Esophagus squamous epithelium (tissue), 5 donors: Measurements from ENCODE around the gene ATP8B1. TPM values are rescaled to one million over a fixed set of nuclear protein-coding genes. Genes with fewer than 3 reads are reported as not detected.

ENCODE experiments used
- DNase-seq: peaks from one replicate; lab custom pipeline; 2025; lab: John Stamatoyannopoulos, UW
- H3K27ac ChIP-seq, 4 donors: fragments of 200-600 bp; sonication (generic); one replicate each; pipeline ENCODE4 v1.5.1; 2016 to 2019; ENCODE audit warnings: mild to moderate bottlenecking in 1 of 4
- H3K27me3 ChIP-seq, 4 donors: fragments of 200-600 bp; sonication (generic); 1 replicate in 3 of 4; 2 replicates in 1 of 4; pipeline versions ENCODE4 v1.5.1 to v1.6.0; 2017 to 2021; ENCODE audit warnings: antibody characterized with exemption in 1 of 4
- H3K36me3 ChIP-seq, 3 donors: fragments of 200-600 bp; sonication (generic); one replicate each; pipeline ENCODE4 v1.5.1; 2016 to 2019
- H3K4me1 ChIP-seq, 3 donors: fragments of 200-600 bp; sonication (generic); one replicate each; pipeline ENCODE4 v1.5.1; 2017 to 2019
- H3K4me3 ChIP-seq, 4 donors: fragments of 200-600 bp; sonication (generic); 1 replicate in 3 of 4; 2 replicates in 1 of 4; pipeline ENCODE4 v1.5.1; 2016 to 2019; ENCODE audit warnings: mild to moderate bottlenecking in 2 of 4, moderate library complexity in 1 of 4
- H3K9me3 ChIP-seq, 3 donors: fragments of 200-600 bp; sonication (generic); one replicate each; pipeline ENCODE4 v1.5.1; 2016 to 2019
- CTCF ChIP-seq, 6 experiments: fragments of 450-650 bp in 4 of 6; fragments of 200-600 bp in 2 of 6; sonication (generic) in 2 of 6; IDR thresholded peaks; one replicate each; pipeline ENCODE4 v1.5.1; 2016 to 2019; ENCODE audit warnings: antibody characterized with exemption in 6 of 6, mild to moderate bottlenecking in 4 of 6, moderate library complexity in 4 of 6
- POLR2A ChIP-seq, 4 donors: fragments of 450-650 bp; IDR thresholded peaks; one replicate each; pipeline ENCODE4 v1.6.1; 2017; ENCODE audit warnings: antibody characterized with exemption in 4 of 4, mild to moderate bottlenecking in 4 of 4, moderate library complexity in 3 of 4
- WGBS, 2 donors: methylation state at CpG; one replicate each; pipeline ENCODE4 v1.1.5; 2018; 5-methylcytosine and 5-hydroxymethylcytosine counted together
- intact Hi-C: fragments of 100-400 bp; cut with DNase I; formaldehyde crosslinking; loops from one replicate; pipeline ENCODE4 v1.15.0; 2022
- total RNA-seq, 4 donors: library from RNA; depleted of rRNA; stranded (reverse); fragments of >200 nt; gene quantifications; one replicate each; pipeline ENCODE4 v1.1.0, GENCODE V29; 2016
- donor health status: DM: yes; HTN: yes; CAD: no.

ATP8B1 gene
- total RNA-seq, 4 donors from 2014 or later: 20.2 to 39.1 (median 35.6) TPM

DNA sequence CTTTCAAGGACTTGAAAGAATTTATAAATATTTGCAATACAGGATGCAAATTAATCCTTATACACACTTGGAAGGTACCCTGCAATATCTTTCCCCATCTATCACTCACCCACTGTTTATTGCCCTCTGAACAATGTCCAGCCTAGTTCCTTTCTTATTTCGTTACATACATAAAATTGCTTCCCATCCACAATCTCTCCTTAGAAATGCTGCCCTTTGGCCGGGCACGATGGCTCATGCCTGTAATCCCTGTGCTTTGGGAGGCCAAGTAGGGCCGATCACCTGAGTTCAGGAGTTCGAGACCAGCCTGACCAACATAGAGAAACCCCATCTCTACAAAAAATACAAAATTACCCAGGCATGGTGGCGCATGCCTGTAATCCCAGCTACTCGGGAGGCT lies 41.2 kb upstream of the ATP8B1 start:
- TF ChIP-seq POLR2A (IDR thresholded peaks at IDR 0.05): no peak
- intact Hi-C loops: no loop called here
- Histone ChIP-seq H3K36me3 (no peaks in the 10 kb centered on the region), H3K4me3 (no peak overlapping the region), H3K27ac (no peak overlapping the region), H3K4me1 (no peaks in the 10 kb centered on the region), H3K27me3 (no peaks in the 10 kb centered on the region), H3K9me3 (no peaks in the 10 kb centered on the region)
- DNase-seq: no peak
- 95 to 96% methylated on average over 5 to 6 of the region's 7 CpGs for WGBS, 2 donors

DNA sequence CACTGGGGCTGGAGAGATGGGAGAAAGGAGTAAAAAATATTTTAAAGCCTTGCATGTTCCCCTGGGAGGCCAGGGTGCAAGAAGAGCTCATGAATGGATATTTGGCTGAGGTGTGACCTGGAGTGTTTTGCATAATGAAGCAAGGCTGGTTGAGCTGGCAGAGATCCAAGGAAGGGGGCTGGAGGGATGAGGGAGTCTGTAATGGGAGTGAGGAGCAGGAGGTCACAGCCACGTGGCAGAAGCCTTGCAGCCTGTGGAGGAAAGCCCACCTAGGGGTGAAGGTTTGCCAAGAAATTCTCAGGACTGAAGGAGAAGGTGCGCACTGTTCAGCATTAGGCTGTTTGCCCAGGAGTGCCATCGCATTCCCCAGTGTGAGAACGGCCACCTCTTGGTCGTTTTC lies 40.3 kb upstream of the ATP8B1 start:
- H3K27ac ChIP-seq: no peak overlapping the region
- TF ChIP-seq POLR2A (IDR thresholded peaks at IDR 0.05): no peak
- TF ChIP-seq CTCF (IDR thresholded peaks at IDR 0.05): no peak
- H3K27me3 ChIP-seq: no peaks in the 10 kb centered on the region
- no peaks in the 10 kb centered on the region for H3K9me3 ChIP-seq
- 74 to 81% methylated on average over 5 of the region's 5 CpGs for WGBS, 2 donors
- intact Hi-C loops: no loop called here
- no peaks in the 10 kb centered on the region for H3K4me1 ChIP-seq
- no peaks in the 10 kb centered on the region for H3K36me3 ChIP-seq
- no peak overlapping the region for H3K4me3 ChIP-seq
- no peak for DNase-seq

DNA sequence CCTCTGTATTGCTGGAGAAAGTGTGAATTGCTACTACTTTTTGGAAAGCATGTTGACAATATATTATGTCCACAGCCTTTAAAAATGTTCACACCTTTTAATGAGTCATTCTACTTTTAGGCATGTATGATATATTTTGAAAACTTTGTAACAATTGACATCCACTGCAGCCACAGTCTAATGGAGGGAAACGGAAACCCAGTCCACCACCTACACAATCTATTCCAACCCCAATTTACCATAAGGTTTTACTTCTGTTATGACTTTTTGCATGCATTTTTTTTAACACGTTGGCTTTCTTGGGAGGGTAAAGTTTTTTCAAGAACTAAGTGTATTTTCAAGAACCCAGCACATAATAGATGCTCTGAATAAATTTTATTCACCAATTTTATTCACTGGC lies 38.5 kb upstream of the ATP8B1 start:
- TF ChIP-seq CTCF (IDR thresholded peaks at IDR 0.05): no peak
- TF ChIP-seq POLR2A (IDR thresholded peaks at IDR 0.05): no peak
- Histone ChIP-seq H3K36me3 (no peaks in the 10 kb centered on the region), H3K4me1 (no peaks in the 10 kb centered on the region), H3K27ac (no peak overlapping the region), H3K9me3 (no peaks in the 10 kb centered on the region), H3K27me3 (no peaks in the 10 kb centered on the region), H3K4me3 (no peak overlapping the region)
- no peak for DNase-seq
- WGBS, 2 donors: 55 to 64% methylated on average over 2 of the region's 2 CpGs
- intact Hi-C loops: no loop called here

GRCh38 chr18:57839942-57840381 lies 36.8 kb upstream of the ATP8B1 start:
- no peaks in the 10 kb centered on the region for H3K4me1 ChIP-seq
- H3K27me3 ChIP-seq: no peaks in the 10 kb centered on the region
- no peak overlapping the region for H3K27ac ChIP-seq
- TF ChIP-seq CTCF (IDR thresholded peaks at IDR 0.05) (no peak), POLR2A (IDR thresholded peaks at IDR 0.05) (no peak)
- no peak for DNase-seq
- WGBS, 2 donors: 86 to 87% methylated on average over 5 to 6 of the region's 6 CpGs
- intact Hi-C loops: no loop called here
- H3K9me3 ChIP-seq: no peaks in the 10 kb centered on the region
- H3K4me3 ChIP-seq: no peak overlapping the region
- H3K36me3 ChIP-seq: no peaks in the 10 kb centered on the region

DNA sequence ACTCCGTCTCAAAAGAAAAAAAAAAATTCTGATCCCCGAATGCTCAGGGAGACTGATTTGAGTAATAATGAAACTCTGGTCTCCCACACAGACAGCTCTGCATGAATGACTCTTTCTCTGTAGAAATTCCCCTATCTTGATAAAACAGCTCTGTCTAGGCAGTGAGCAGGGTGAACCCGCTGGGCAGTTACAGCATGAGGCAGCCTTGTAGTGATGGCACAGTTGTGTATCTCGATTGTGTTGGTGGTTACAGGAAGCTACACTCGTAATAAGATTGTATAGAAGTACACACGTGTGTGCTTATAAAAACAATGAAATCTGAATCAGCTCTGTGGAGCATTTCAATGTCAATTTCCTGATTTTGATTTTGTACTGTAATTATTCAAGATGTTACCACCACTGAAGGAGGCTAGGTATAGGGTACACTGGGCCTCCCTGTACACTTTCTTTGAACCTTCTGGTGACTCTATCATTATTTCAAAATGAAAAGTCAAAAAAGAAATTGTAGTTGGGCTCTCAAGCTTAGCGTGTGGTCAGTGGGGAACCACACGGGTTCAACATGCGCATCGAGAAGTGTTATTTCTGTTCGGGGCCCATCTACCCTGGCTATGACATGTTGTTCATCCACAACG lies 34.9 kb upstream of the ATP8B1 start:
- TF ChIP-seq POLR2A (IDR thresholded peaks at IDR 0.05): no peak

GRCh38 chr18:57836557-57836956 lies 33.4 kb upstream of the ATP8B1 start:
- H3K36me3 ChIP-seq: no peaks in the 10 kb centered on the region
- no peak overlapping the region for H3K4me3 ChIP-seq
- no peak overlapping the region for H3K27ac ChIP-seq
- intact Hi-C loops: no loop called here
- DNase-seq: no peak
- H3K27me3 ChIP-seq: no peaks in the 10 kb centered on the region
- peaks cover 0 to 7% (median 0%) of the 10 kb centered on the region in 3 donors for H3K4me1 ChIP-seq
- no peaks in the 10 kb centered on the region for H3K9me3 ChIP-seq
- WGBS, 2 donors: 97 to 100% methylated on average over 3 of the region's 3 CpGs
- no peak for TF ChIP-seq POLR2A (IDR thresholded peaks at IDR 0.05)
- no peak for TF ChIP-seq CTCF (IDR thresholded peaks at IDR 0.05)

More for the DNA sequence above, 34.9 kb upstream of the ATP8B1 start:
- no peak for DNase-seq
- Histone ChIP-seq H3K4me3 (no peak overlapping the region), H3K4me1 (peaks cover 0 to 7% (median 0%) of the 10 kb centered on the region in 3 donors), H3K9me3 (no peaks in the 10 kb centered on the region), H3K36me3 (no peaks in the 10 kb centered on the region), H3K27ac (no peak overlapping the region), H3K27me3 (no peaks in the 10 kb centered on the region)
- WGBS, 2 donors: 73 to 83% methylated on average over 12 of the region's 12 CpGs
- intact Hi-C loops: no loop called here
